IPS-20b (cell line): ENCODE data around the gene PACRG.
A peak's percentile ranks its signal among the peaks of the same experiment; 100 is the strongest.

Source experiments
- H3K27ac ChIP-seq: one replicate; pipeline ENCODE4 v1.5.1; 2013; ENCODE audit warnings: low read length
- H3K27me3 ChIP-seq: 2 replicates; pipeline ENCODE4 v1.6.1; 2013; ENCODE audit warnings: mild to moderate bottlenecking, low read length, inconsistent platforms; ENCODE audit not compliant: insufficient read depth
- H3K36me3 ChIP-seq: 2 replicates; pipeline ENCODE4 v1.6.1; 2013; ENCODE audit warnings: low read depth, mild to moderate bottlenecking, inconsistent platforms, low read length, moderate library complexity; ENCODE audit not compliant: insufficient read depth
- H3K4me1 ChIP-seq: 2 replicates; pipeline ENCODE4 v1.6.1; 2013; ENCODE audit warnings: mild to moderate bottlenecking, control low read depth, inconsistent platforms, low read length, moderate library complexity; ENCODE audit not compliant: insufficient read depth
- H3K4me3 ChIP-seq: 2 replicates; pipeline ENCODE4 v1.5.1; 2013; ENCODE audit warnings: mild to moderate bottlenecking, low read length, inconsistent platforms
- H3K9ac ChIP-seq: 2 replicates; pipeline ENCODE4 v1.6.1; 2013; ENCODE audit warnings: low read depth, mild to moderate bottlenecking, inconsistent platforms, low read length, moderate library complexity
- H3K9me3 ChIP-seq: 2 replicates; pipeline ENCODE4 v1.6.1; 2013; ENCODE audit warnings: mild to moderate bottlenecking, low read depth, low read length, inconsistent platforms; ENCODE audit not compliant: insufficient read depth

Gene PACRG

GRCh38 chr6:163327921-163328320 lies 600.1 kb downstream of the PACRG start:
- Histone ChIP-seq H3K36me3 (no peaks in the 10 kb centered on the region), H3K4me3 (no peak overlapping the region), H3K27ac (no peak overlapping the region), H3K27me3 (no peaks in the 10 kb centered on the region), H3K9me3 (0 out of 2 replicates have a peak, but pooled peaks cover 4% of the 10 kb centered on the region), H3K4me1 (peaks cover 4% of the 10 kb centered on the region; the same call in 1 of the 2 replicates), H3K9ac (no peak overlapping the region)

GRCh38 chr6:163328411-163328810 lies 600.6 kb downstream of the PACRG start:
- no peak overlapping the region for H3K27ac ChIP-seq
- no peaks in the 10 kb centered on the region for H3K27me3 ChIP-seq
- no peak overlapping the region for H3K9ac ChIP-seq
- peaks cover 4% of the 10 kb centered on the region; the same call in 1 of the 2 replicates for H3K4me1 ChIP-seq
- H3K9me3 ChIP-seq: 0 out of 2 replicates have a peak, but pooled peaks cover 4% of the 10 kb centered on the region
- no peak overlapping the region for H3K4me3 ChIP-seq
- no peaks in the 10 kb centered on the region for H3K36me3 ChIP-seq

- peaks cover 4% of the 10 kb centered on the region; the same call in 1 of the 2 replicates for H3K4me1 ChIP-seq
- H3K36me3 ChIP-seq: no peaks in the 10 kb centered on the region
- no peaks in the 10 kb centered on the region for H3K27me3 ChIP-seq
- 0 out of 2 replicates have a peak, but pooled peaks cover 4% of the 10 kb centered on the region for H3K9me3 ChIP-seq
- no peak overlapping the region for H3K27ac ChIP-seq
- H3K4me3 ChIP-seq: no peak overlapping the region
- H3K9ac ChIP-seq: no peak overlapping the region
These were observed 602.2 kb downstream of the PACRG start for GRCh38 chr6:163329991-163330390.

- Histone ChIP-seq H3K4me3 (no peak overlapping the region), H3K4me1 (peaks cover 4% of the 10 kb centered on the region; the same call in 1 of the 2 replicates), H3K36me3 (no peaks in the 10 kb centered on the region), H3K9ac (no peak overlapping the region), H3K27ac (no peak overlapping the region), H3K27me3 (peaks cover 6% of the 10 kb centered on the region; the same call in 1 of the 2 replicates), H3K9me3 (0 out of 2 replicates have a peak, but pooled peaks cover 4% of the 10 kb centered on the region)
These were observed 603.5 kb downstream of the PACRG start for GRCh38 chr6:163331245-163331644.

DNA sequence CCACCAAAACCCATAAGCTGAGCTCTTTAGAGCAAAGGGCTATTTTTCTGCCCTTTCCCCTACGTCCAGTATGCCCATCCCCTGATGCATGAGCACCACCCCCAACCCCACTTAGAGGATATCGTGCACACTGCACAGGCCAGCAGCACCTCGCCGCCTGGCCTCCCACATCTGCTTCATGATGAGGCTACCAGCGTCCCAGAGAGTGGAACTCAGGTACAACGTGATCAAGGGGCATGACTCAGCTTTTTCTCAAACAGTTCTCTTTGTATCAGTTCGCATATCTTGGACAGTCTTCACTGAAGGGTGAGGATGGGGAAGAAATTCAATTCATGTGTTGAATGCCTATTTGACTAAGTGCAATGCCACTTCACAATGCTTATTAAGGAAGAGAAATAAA lies 604.8 kb downstream of the PACRG start:
- Histone ChIP-seq H3K9me3 (no peaks in the 10 kb centered on the region), H3K4me1 (peaks cover 4% of the 10 kb centered on the region; the same call in 1 of the 2 replicates), H3K27me3 (peaks cover 19% of the 10 kb centered on the region), H3K27ac (no peak overlapping the region), H3K9ac (no peak overlapping the region), H3K4me3 (no peak overlapping the region), H3K36me3 (no peaks in the 10 kb centered on the region)

GRCh38 chr6:163333038-163333437 lies 605.3 kb downstream of the PACRG start:
- Histone ChIP-seq H3K27me3 (peaks cover 23% of the 10 kb centered on the region), H3K36me3 (no peaks in the 10 kb centered on the region), H3K4me3 (no peak overlapping the region), H3K9me3 (no peaks in the 10 kb centered on the region), H3K27ac (no peak overlapping the region), H3K9ac (no peak overlapping the region), H3K4me1 (peaks cover 4% of the 10 kb centered on the region; the same call in 1 of the 2 replicates)

DNA sequence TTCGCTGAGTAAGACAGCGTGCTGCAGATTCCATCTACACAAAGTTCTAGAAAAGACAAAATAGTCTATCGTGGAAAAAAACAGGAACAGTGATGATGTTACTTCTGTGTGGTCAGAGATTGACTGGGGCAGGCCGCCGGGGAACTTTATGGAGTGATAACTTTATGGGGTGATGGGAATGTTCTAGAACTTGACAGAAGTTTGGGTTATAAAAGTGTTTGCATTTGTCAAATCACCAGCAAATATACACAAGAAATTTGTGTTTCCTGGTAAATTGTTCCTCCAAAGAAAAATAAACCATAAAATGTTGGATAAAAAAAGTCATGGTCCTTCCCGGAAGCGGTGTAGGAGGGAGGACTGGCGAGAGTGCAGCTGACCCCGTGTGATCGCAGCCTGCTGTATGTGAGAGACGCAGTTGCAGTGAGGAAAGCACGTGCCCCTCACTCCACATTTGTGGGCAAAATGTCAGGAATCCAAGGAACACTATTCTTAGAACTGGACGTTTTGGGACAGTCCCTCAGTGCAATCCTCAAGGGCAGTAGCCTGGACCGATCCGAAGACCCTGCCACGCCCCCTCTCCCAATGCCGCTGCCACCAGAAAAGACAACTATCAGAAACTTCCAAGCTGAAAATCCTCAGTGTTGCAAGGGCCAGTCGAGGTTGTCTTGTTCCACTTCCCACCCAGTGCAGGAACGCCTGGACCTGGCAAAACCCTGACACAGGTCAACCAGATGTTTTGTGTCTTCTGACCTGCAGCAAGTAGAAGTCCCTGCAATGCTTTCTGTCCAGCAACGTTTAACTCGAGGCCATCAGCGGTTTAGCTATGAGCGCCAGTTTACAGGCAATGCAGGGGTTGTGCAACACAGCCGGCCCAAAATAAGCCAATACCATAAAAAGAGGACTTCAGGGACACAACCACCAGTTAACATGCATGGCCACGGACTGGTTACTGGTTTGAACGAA lies 606.2 kb downstream of the PACRG start:
- Histone ChIP-seq H3K27me3 (peaks cover 33% of the 10 kb centered on the region), H3K9ac (no peak overlapping the region), H3K4me3 (no peak overlapping the region), H3K4me1 (peaks cover 12% of the 10 kb centered on the region; the same call in 1 of the 2 replicates), H3K9me3 (no peaks in the 10 kb centered on the region), H3K27ac (no peak overlapping the region), H3K36me3 (no peaks in the 10 kb centered on the region)

GRCh38 chr6:163335056-163335455 lies 607.3 kb downstream of the PACRG start:
- Histone ChIP-seq H3K27ac (no peak overlapping the region), H3K4me1 (peaks cover 15% of the 10 kb centered on the region), H3K9ac (no peak overlapping the region)

GRCh38 chr6:163335671-163336545 lies 608.1 kb downstream of the PACRG start:
- Histone ChIP-seq H3K9ac (peak overlapping the region; percentile 35; the same call in 1 of the 2 replicates), H3K27ac (no peak overlapping the region), H3K9me3 (no peaks in the 10 kb centered on the region), H3K4me3 (no peak overlapping the region), H3K27me3 (peaks cover 38% of the 10 kb centered on the region), H3K4me1 (peaks cover 15% of the 10 kb centered on the region), H3K36me3 (no peaks in the 10 kb centered on the region)

More at GRCh38 chr6:163335056-163335455, 607.3 kb downstream of the PACRG start:
- H3K36me3 ChIP-seq: no peaks in the 10 kb centered on the region
- H3K9me3 ChIP-seq: no peaks in the 10 kb centered on the region
- peaks cover 38% of the 10 kb centered on the region for H3K27me3 ChIP-seq
- H3K4me3 ChIP-seq: no peak overlapping the region

DNA sequence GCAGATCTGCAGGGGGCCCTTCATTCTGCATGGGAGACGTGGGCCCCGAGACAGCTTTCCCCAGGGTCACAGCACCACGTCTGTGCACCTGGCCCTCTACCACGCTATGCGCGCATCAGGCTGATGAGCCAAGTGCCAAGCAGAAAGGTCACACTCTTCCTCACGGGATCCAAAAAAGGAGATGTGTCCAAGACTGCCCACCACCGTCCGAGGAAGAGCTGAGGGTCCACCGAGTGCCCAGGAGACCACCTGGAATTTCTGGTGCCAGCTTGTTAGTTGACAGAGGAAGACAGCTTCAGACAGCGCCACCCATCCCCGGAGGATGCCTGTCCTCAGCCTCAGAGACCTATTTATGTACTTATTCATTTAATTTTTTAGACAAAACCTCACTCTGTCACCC lies 609.2 kb downstream of the PACRG start:
- Histone ChIP-seq H3K9ac (no peak overlapping the region), H3K4me1 (peaks cover 15% of the 10 kb centered on the region), H3K27me3 (peaks cover 38% of the 10 kb centered on the region), H3K4me3 (no peak overlapping the region), H3K27ac (no peak overlapping the region), H3K9me3 (no peaks in the 10 kb centered on the region), H3K36me3 (no peaks in the 10 kb centered on the region)

- Histone ChIP-seq H3K4me3 (no peak overlapping the region), H3K27ac (no peak overlapping the region), H3K9me3 (no peaks in the 10 kb centered on the region), H3K27me3 (peaks cover 38% of the 10 kb centered on the region), H3K4me1 (peaks cover 15% of the 10 kb centered on the region), H3K9ac (no peak overlapping the region), H3K36me3 (no peaks in the 10 kb centered on the region)
These were observed 610.2 kb downstream of the PACRG start for GRCh38 chr6:163337958-163338357.
